GM21528 (cell line): ENCODE measurements around the gene PPP3R1.

Experiments
- ATAC-seq: cut with Tn5 transposase; IDR thresholded peaks from one replicate; pipeline ENCODE4 v1.9.1; 2021; ENCODE audit warnings: mild to moderate bottlenecking, moderate library complexity; ENCODE audit not compliant: unreplicated experiment, low FRiP score

PPP3R1 gene

GRCh38 chr2:68252400-68253218 lies at the start of gene PPP3R1:
Gene PPP3R1, minus strand, starts transcription at chr2:68252532. Its CDS starts 405 bp downstream, at chr2:68252127.
- peak; percentile 77 for ATAC-seq

- peak; percentile 76 for ATAC-seq
Measured at GRCh38 chr2:68295516-68295915, 43.2 kb upstream of the PPP3R1 start.

GRCh38 chr2:68294913-68295312 lies 42.6 kb upstream of the PPP3R1 start:
- no peak for ATAC-seq

- no peak for ATAC-seq
Measured at GRCh38 chr2:68294187-68294586, 41.9 kb upstream of the PPP3R1 start.

GRCh38 chr2:68293755-68294154 lies 41.4 kb upstream of the PPP3R1 start:
- no peak for ATAC-seq

- ATAC-seq, result no peak
Measured at GRCh38 chr2:68293024-68293423, 40.7 kb upstream of the PPP3R1 start.

GRCh38 chr2:68292108-68292710 lies 39.9 kb upstream of the PPP3R1 start:
- no peak for ATAC-seq

GRCh38 chr2:68291314-68291713 lies 39.0 kb upstream of the PPP3R1 start:
- ATAC-seq, result no peak

- ATAC-seq, result no peak
Measured at GRCh38 chr2:68290901-68291300, 38.6 kb upstream of the PPP3R1 start.

- ATAC-seq, result no peak
Measured at GRCh38 chr2:68287580-68288441, 35.5 kb upstream of the PPP3R1 start.

- no peak for ATAC-seq
Measured at GRCh38 chr2:68284896-68285295, 32.6 kb upstream of the PPP3R1 start.

GRCh38 chr2:68283419-68283812 lies 31.1 kb upstream of the PPP3R1 start:
- ATAC-seq, result no peak

- ATAC-seq, result no peak
Measured at GRCh38 chr2:68282811-68283418, 30.6 kb upstream of the PPP3R1 start.

GRCh38 chr2:68280796-68281195 lies 28.5 kb upstream of the PPP3R1 start:
- ATAC-seq, result no peak

- ATAC-seq, result no peak
Measured at GRCh38 chr2:68280348-68280747, 28.0 kb upstream of the PPP3R1 start.

GRCh38 chr2:68279691-68280090 lies 27.4 kb upstream of the PPP3R1 start:
- no peak for ATAC-seq

- ATAC-seq, result no peak
Measured at GRCh38 chr2:68278169-68278568, 25.8 kb upstream of the PPP3R1 start.

- no peak for ATAC-seq
Measured at GRCh38 chr2:68274022-68274421, 21.7 kb upstream of the PPP3R1 start.

- ATAC-seq, result no peak
Measured at GRCh38 chr2:68272246-68272994, 20.1 kb upstream of the PPP3R1 start.

GRCh38 chr2:68266655-68267054 lies 14.3 kb upstream of the PPP3R1 start:
- ATAC-seq, result no peak
